ENCODE data around the gene TMEM191B. TPM values are rescaled to one million over a fixed set of nuclear protein-coding genes. Genes with fewer than 3 reads are reported as not detected.
"Not testable (repeated sequence)": the region's sequence is repeated elsewhere in the genome, so short reads cannot be mapped to it uniquely, and the experiment has no call there.

The TMEM191B gene
- total RNA-seq, 2 experiments from 2014 or later = 2.4 to 4.3 TPM

DNA sequence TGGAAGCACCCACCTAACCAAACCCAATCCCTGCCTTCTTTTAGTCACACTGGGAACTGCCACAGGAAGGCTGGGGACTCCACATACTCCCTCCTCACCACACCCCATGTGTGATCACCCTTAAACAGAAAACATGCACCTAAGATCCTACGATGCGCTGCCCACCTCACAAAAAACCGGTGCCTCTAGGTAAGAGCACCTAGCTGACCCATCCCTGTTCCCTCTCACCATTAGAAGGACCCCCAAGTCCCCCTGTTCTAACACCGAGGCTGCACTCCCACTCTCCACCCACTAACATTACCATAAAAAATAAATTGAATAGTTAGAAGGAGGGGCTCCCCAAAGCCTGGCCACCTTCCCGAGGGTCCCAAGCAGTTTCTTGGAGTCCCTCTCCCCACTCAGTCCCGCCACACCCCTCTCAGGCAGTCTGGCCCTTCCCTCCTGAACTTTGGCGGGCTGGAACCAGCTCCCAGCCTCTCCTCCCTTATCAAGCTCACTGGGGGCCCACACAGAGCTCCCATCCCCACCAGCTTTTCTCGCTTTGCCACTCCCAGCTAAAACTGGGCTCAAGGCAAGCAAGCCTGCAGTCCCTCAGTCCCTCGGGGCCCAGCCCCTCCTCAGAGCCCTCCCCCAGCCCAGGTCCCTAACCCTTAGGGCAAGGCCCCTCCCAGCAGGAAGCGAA, 46.0 kb downstream of the TMEM191B start:
- H3K9me2 ChIP-seq (ENCODE audit: insufficient read depth, low read length); H4K20me1 ChIP-seq (ENCODE audit: insufficient read depth, low read length); H3K4me3 ChIP-seq (ENCODE audit: low read depth, low read length, poor library complexity, severe bottlenecking); H3K9me3 ChIP-seq (ENCODE audit: low read length); POLR2A ChIA-PET; H3K4me1 ChIP-seq (ENCODE audit: insufficient read depth, low read length, poor library complexity, severe bottlenecking); BruUV-seq (replicated peaks); CTCF ChIA-PET (ENCODE audit: unreplicated experiment); DNase-seq (ENCODE audit: low spot score); intact Hi-C loops (cut with micrococcal nuclease; ENCODE audit: unreplicated experiment); H3K4me2 ChIP-seq (ENCODE audit: low read length); H2AFZ ChIP-seq (ENCODE audit: low read length); H3K79me2 ChIP-seq (ENCODE audit: insufficient read depth, low read depth, low read length); H3K27ac ChIP-seq (ENCODE audit: low read depth, low read length, poor library complexity, severe bottlenecking); H3K36me3 ChIP-seq (ENCODE audit: insufficient read depth, low read length): not testable (repeated sequence)

DNA sequence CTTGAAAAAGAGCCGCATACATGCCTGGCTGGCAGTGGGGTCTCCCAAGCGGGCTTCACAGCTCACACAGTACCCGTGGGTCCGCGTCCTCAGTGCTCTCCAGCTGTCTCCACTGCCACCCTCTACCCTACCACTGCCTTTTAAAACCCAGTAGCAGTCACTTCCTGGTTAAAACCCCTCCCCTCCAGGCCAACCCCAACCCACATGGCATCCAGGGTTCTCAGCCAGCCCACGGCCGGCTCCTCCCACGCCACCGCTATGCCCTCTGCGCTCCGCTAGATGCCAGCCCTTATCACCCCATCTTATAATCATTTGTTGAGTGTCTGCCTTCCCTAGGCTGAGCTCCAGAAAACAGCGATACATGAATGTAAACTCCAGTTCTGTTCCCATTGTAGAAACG, 47.0 kb downstream of the TMEM191B start:
- BruUV-seq (replicated peaks); H3K4me1 ChIP-seq (ENCODE audit: insufficient read depth, low read length, poor library complexity, severe bottlenecking); POLR2A ChIA-PET; H3K79me2 ChIP-seq (ENCODE audit: insufficient read depth, low read depth, low read length); H2AFZ ChIP-seq (ENCODE audit: low read length); intact Hi-C loops (cut with micrococcal nuclease; ENCODE audit: unreplicated experiment); H3K4me2 ChIP-seq (ENCODE audit: low read length); H3K9me3 ChIP-seq (ENCODE audit: low read length); H3K9me2 ChIP-seq (ENCODE audit: insufficient read depth, low read length); H3K27ac ChIP-seq (ENCODE audit: low read depth, low read length, poor library complexity, severe bottlenecking); H3K36me3 ChIP-seq (ENCODE audit: insufficient read depth, low read length); CTCF ChIA-PET (ENCODE audit: unreplicated experiment); H3K4me3 ChIP-seq (ENCODE audit: low read depth, low read length, poor library complexity, severe bottlenecking); H4K20me1 ChIP-seq (ENCODE audit: insufficient read depth, low read length); DNase-seq (ENCODE audit: low spot score): not testable (repeated sequence)

DNA sequence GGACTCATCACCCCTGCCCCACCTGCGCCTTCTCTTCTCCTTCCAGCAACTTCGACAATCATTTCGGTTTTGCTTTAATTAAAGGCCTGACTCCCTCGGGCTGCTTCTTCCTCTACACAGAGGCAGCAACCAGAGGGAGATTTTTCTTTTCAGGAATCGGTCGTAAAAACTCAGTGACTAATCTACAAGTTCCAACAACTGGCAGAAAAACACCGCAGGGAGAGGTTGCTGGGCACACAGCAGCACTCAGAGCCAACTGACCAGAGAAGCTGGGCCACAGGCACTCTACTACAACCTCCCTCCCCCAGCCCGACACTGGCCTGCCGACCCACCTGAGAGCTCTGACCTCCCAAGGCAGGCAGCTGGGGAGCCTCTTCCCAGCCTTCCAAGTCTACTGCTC, 48.1 kb downstream of the TMEM191B start:
- H3K36me3 ChIP-seq (ENCODE audit: insufficient read depth, low read length); H3K27ac ChIP-seq (ENCODE audit: low read depth, low read length, poor library complexity, severe bottlenecking); H3K9me3 ChIP-seq (ENCODE audit: low read length); POLR2A ChIA-PET; H3K4me1 ChIP-seq (ENCODE audit: insufficient read depth, low read length, poor library complexity, severe bottlenecking); H4K20me1 ChIP-seq (ENCODE audit: insufficient read depth, low read length); H3K4me3 ChIP-seq (ENCODE audit: low read depth, low read length, poor library complexity, severe bottlenecking); H2AFZ ChIP-seq (ENCODE audit: low read length); BruUV-seq (replicated peaks); intact Hi-C loops (cut with micrococcal nuclease; ENCODE audit: unreplicated experiment); DNase-seq (ENCODE audit: low spot score); H3K79me2 ChIP-seq (ENCODE audit: insufficient read depth, low read depth, low read length); H3K9me2 ChIP-seq (ENCODE audit: insufficient read depth, low read length); CTCF ChIA-PET (ENCODE audit: unreplicated experiment); H3K4me2 ChIP-seq (ENCODE audit: low read length): not testable (repeated sequence)

DNA sequence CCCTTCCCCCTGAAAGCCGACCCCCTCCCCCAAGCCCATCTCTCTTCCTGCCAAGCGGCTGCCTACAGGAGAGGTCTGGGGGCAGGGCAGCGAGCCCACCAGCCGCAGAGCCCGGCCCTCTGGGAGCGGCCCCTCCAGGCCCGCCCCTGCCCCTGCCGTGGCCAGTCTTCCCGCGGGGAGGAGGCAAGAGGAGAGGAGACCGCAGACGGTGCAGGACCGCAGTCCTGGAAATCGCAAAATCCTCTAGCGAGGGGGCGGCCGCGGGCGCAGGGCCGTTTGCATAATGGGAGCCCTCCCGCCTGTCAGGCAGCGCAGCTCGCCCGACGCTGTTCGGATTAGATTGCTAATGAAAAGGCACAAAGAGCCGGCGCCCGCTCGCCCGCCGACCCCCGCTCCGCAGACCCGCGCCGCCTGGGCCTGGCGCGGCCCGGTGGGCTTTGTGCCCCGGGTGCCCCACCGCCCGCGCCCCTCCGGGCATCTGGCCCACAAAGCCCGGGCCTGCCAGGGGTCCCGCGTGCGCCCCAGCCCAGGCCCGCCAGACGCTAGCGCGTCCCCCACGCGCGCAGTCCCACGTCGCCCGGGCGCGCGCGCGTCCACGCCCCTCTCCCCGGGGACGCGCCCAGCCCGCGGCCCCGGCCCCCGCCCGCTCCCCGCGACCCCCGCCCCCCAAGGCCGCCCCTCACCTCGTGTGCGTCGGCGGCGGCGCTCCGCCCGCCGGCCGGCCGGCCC, 49.7 kb downstream of the TMEM191B start:
- CTCF ChIA-PET (ENCODE audit: unreplicated experiment); H3K27ac ChIP-seq (ENCODE audit: low read depth, low read length, poor library complexity, severe bottlenecking); H3K4me3 ChIP-seq (ENCODE audit: low read depth, low read length, poor library complexity, severe bottlenecking); POLR2A ChIA-PET; H2AFZ ChIP-seq (ENCODE audit: low read length); H3K36me3 ChIP-seq (ENCODE audit: insufficient read depth, low read length); H3K79me2 ChIP-seq (ENCODE audit: insufficient read depth, low read depth, low read length); DNase-seq (ENCODE audit: low spot score); H3K9me2 ChIP-seq (ENCODE audit: insufficient read depth, low read length); H3K4me1 ChIP-seq (ENCODE audit: insufficient read depth, low read length, poor library complexity, severe bottlenecking); H4K20me1 ChIP-seq (ENCODE audit: insufficient read depth, low read length); intact Hi-C loops (cut with micrococcal nuclease; ENCODE audit: unreplicated experiment); H3K9me3 ChIP-seq (ENCODE audit: low read length); BruUV-seq (replicated peaks); H3K4me2 ChIP-seq (ENCODE audit: low read length): not testable (repeated sequence)

DNA sequence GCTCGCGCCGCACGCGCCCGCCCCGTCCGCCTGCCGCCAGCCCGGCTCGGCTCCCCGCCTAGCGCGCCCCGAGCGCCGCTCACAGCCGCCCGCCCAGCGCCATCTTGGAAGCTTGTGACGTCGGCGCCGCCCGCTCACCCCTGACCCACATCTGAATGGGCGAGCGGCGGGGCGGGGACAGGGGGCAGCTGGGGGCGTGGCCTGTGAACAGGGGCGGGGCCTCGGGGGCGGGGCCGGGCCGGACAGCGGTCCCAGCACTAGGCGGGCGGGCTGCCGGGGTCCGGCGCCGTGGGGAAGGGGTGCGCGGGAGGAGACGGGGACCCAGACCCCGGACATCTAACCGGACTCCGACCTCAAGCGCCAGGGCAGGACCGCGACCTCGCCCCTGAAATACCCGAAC, 50.2 kb downstream of the TMEM191B start:
- H2AFZ ChIP-seq (ENCODE audit: low read length); H3K36me3 ChIP-seq (ENCODE audit: insufficient read depth, low read length); BruUV-seq (replicated peaks); H3K27ac ChIP-seq (ENCODE audit: low read depth, low read length, poor library complexity, severe bottlenecking); H3K4me2 ChIP-seq (ENCODE audit: low read length); H3K9me2 ChIP-seq (ENCODE audit: insufficient read depth, low read length); POLR2A ChIA-PET; H3K9me3 ChIP-seq (ENCODE audit: low read length); CTCF ChIA-PET (ENCODE audit: unreplicated experiment); intact Hi-C loops (cut with micrococcal nuclease; ENCODE audit: unreplicated experiment); H3K79me2 ChIP-seq (ENCODE audit: insufficient read depth, low read depth, low read length); H3K4me1 ChIP-seq (ENCODE audit: insufficient read depth, low read length, poor library complexity, severe bottlenecking); H4K20me1 ChIP-seq (ENCODE audit: insufficient read depth, low read length): not testable (repeated sequence)
- peak; percentile 14 for DNase-seq (ENCODE audit: low spot score)
- H3K4me3 ChIP-seq (ENCODE audit: low read depth, low read length, poor library complexity, severe bottlenecking) = peak overlapping the region; percentile 29
